ENCODE results near the gene FSTL4. TPM values are rescaled to one million over a fixed set of nuclear protein-coding genes. Genes with fewer than 3 reads are reported as not detected.

FSTL4 gene
- total RNA-seq, 2 experiments from 2014 or later: not detected

DNA sequence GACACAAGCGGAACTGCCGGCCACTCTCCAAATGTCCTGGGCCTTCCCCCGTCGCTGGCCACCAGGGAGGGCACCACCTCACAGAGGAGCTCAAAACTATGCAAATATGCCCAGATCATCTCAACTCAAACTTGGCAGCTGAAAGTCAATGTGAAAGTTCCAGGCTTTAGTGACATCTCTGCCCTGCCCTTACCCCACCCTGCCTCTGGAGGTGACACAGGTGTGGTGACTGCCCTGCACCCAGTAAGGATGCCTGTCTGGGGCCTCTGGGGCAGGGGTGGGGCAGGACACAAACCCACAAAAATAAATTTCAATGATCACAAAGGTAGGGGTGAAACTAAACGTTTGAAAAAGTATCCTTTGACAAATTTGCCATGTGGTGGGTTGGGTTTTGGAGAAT, 347.1 kb downstream of the FSTL4 start:
- no peak for DNase-seq (ENCODE audit: low spot score)
- no peak overlapping the region for H3K27ac ChIP-seq (ENCODE audit: low read depth, low read length, poor library complexity, severe bottlenecking)
- TF ChIP-seq CTCF (conservative IDR thresholded peaks at IDR 0.05; ENCODE audit: low read length): no peak
- TF ChIP-seq EZH2phosphoT487 (IDR thresholded peaks at IDR 0.05; ENCODE audit: borderline replicate concordance, low read depth, low read length): no peak
- H3K9me2 ChIP-seq (ENCODE audit: insufficient read depth, low read length): no peaks in the 10 kb centered on the region
- no peak overlapping the region for H3K4me2 ChIP-seq (ENCODE audit: low read length)
- H3K4me3 ChIP-seq (ENCODE audit: low read depth, low read length, poor library complexity, severe bottlenecking): no peak overlapping the region
- intact Hi-C loops (cut with micrococcal nuclease; ENCODE audit: unreplicated experiment): no loop called here
- H4K20me1 ChIP-seq (ENCODE audit: insufficient read depth, low read length): no peaks in the 10 kb centered on the region
- BruUV-seq (replicated peaks): no TSS peak
- no peaks in the 10 kb centered on the region for H3K9me3 ChIP-seq (ENCODE audit: low read length)
- no peaks in the 10 kb centered on the region for H3K79me2 ChIP-seq (ENCODE audit: insufficient read depth, low read depth, low read length)
- no peak overlapping the region for H2AFZ ChIP-seq (ENCODE audit: low read length)
- no peaks in the 10 kb centered on the region for H3K4me1 ChIP-seq (ENCODE audit: insufficient read depth, low read length, poor library complexity, severe bottlenecking)
- ChIA-PET CTCF (ENCODE audit: unreplicated experiment) (no interaction called here), POLR2A (no interaction called here)
- H3K36me3 ChIP-seq (ENCODE audit: insufficient read depth, low read length): no peaks in the 10 kb centered on the region

GRCh38 chr5:133262690-133263089, 349.7 kb downstream of the FSTL4 start:
- H3K4me3 ChIP-seq (ENCODE audit: low read depth, low read length, poor library complexity, severe bottlenecking): no peak overlapping the region
- no peak overlapping the region for H3K27ac ChIP-seq (ENCODE audit: low read depth, low read length, poor library complexity, severe bottlenecking)
- BruUV-seq (replicated peaks): no TSS peak
- H3K9me2 ChIP-seq (ENCODE audit: insufficient read depth, low read length): no peaks in the 10 kb centered on the region
- H3K4me1 ChIP-seq (ENCODE audit: insufficient read depth, low read length, poor library complexity, severe bottlenecking): no peaks in the 10 kb centered on the region
- DNase-seq (ENCODE audit: low spot score): no peak
- no peaks in the 10 kb centered on the region for H3K9me3 ChIP-seq (ENCODE audit: low read length)
- H3K36me3 ChIP-seq (ENCODE audit: insufficient read depth, low read length): no peaks in the 10 kb centered on the region
- POLR2A ChIA-PET: no interaction called here
- intact Hi-C loops (cut with micrococcal nuclease; ENCODE audit: unreplicated experiment): no loop called here
- H3K79me2 ChIP-seq (ENCODE audit: insufficient read depth, low read depth, low read length): no peaks in the 10 kb centered on the region
- CTCF ChIA-PET (ENCODE audit: unreplicated experiment): no interaction called here
- H3K4me2 ChIP-seq (ENCODE audit: low read length): no peak overlapping the region
- H4K20me1 ChIP-seq (ENCODE audit: insufficient read depth, low read length): no peaks in the 10 kb centered on the region
- no peak overlapping the region for H2AFZ ChIP-seq (ENCODE audit: low read length)
- TF ChIP-seq CTCF (conservative IDR thresholded peaks at IDR 0.05; ENCODE audit: low read length) (no peak), EZH2phosphoT487 (IDR thresholded peaks at IDR 0.05; ENCODE audit: borderline replicate concordance, low read depth, low read length) (no peak)

DNA sequence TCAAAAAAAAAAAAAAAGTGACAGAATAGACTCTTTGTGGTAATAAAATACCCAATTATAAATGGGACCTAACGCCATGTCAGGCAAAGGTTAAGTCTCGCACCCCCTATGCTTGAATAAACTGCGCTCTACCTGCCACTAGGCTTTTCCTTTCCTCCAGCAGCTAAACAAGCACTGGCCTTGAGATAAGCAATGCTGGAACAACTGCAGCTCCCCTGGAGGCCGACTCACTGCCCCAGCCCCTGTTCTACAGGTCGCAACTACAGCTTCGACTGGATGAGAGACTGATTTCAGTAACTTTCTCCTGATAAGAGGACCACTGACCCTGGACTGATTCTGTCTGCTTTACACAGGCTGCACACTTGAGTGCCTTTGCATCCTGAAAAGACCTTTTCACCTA, 350.3 kb downstream of the FSTL4 start:
- no peak overlapping the region for H3K4me2 ChIP-seq (ENCODE audit: low read length)
- ChIA-PET POLR2A (no interaction called here), CTCF (ENCODE audit: unreplicated experiment) (no interaction called here)
- intact Hi-C loops (cut with micrococcal nuclease; ENCODE audit: unreplicated experiment): no loop called here
- no peak overlapping the region for H3K4me3 ChIP-seq (ENCODE audit: low read depth, low read length, poor library complexity, severe bottlenecking)
- no TSS peak for BruUV-seq (replicated peaks)
- H3K4me1 ChIP-seq (ENCODE audit: insufficient read depth, low read length, poor library complexity, severe bottlenecking): no peaks in the 10 kb centered on the region
- H3K36me3 ChIP-seq (ENCODE audit: insufficient read depth, low read length): no peaks in the 10 kb centered on the region
- H3K27ac ChIP-seq (ENCODE audit: low read depth, low read length, poor library complexity, severe bottlenecking): no peak overlapping the region
- no peak for DNase-seq (ENCODE audit: low spot score)
- no peak for TF ChIP-seq EZH2phosphoT487 (IDR thresholded peaks at IDR 0.05; ENCODE audit: borderline replicate concordance, low read depth, low read length)
- no peak for TF ChIP-seq CTCF (conservative IDR thresholded peaks at IDR 0.05; ENCODE audit: low read length)
- H3K9me3 ChIP-seq (ENCODE audit: low read length): no peaks in the 10 kb centered on the region
- no peak overlapping the region for H2AFZ ChIP-seq (ENCODE audit: low read length)
- no peaks in the 10 kb centered on the region for H3K9me2 ChIP-seq (ENCODE audit: insufficient read depth, low read length)
- no peaks in the 10 kb centered on the region for H3K79me2 ChIP-seq (ENCODE audit: insufficient read depth, low read depth, low read length)
- H4K20me1 ChIP-seq (ENCODE audit: insufficient read depth, low read length): no peaks in the 10 kb centered on the region
